PC-9 (cell line): Measurements from ENCODE around the gene AGRP. TPM values are rescaled to one million over a fixed set of nuclear protein-coding genes. Genes with fewer than 3 reads are reported as not detected.
A peak's percentile ranks its signal among the peaks of the same experiment; 100 is the strongest.

ENCODE experiments used
- Bru-seq: library from RNA; stranded (reverse); fragments of 400-500 nt; gene quantifications from one replicate; lab custom pipeline; 2021; lab: Mats Ljungman, UMichigan
- BruChase-seq, 2 experiments: library from RNA; stranded (reverse); fragments of 400-500 nt; gene quantifications; one replicate each; lab custom pipeline; 2021; lab: Mats Ljungman, UMichigan
- BruUV-seq: library from RNA; stranded (reverse); fragments of 400-500 nt; replicated peaks from 2 replicates; lab custom pipeline; 2021; lab: Mats Ljungman, UMichigan
- CTCF ChIA-PET: fragments of 300-600 bp; sonication (Branson Sonifier 250); formaldehyde crosslinking; loops from one replicate; lab custom pipeline; 2022; ENCODE audit warnings: antibody characterized with exemption; lab: Charles Lee
- POLR2A ChIA-PET: fragments of 300-600 bp; sonication (Branson Sonifier 250); formaldehyde crosslinking; loops from one replicate; lab custom pipeline; 2022; ENCODE audit warnings: antibody characterized with exemption; ENCODE audit not compliant: unreplicated experiment; lab: Charles Lee
- DNase-seq, 2 experiments: peaks; one replicate each; pipeline versions ENCODE4 v3.0.0 to v3.0.0-alpha.2; 2015 to 2022; ENCODE audit warnings: mixed read lengths in 1 of 2
- H2AFZ ChIP-seq: fragments of 200-600 bp; sonication (generic); 2 replicates; pipeline ENCODE4 v1.8.1; 2017; ENCODE audit warnings: antibody characterized with exemption
- H3F3A ChIP-seq: fragments of 200-600 bp; sonication (generic); 2 replicates; pipeline ENCODE4 v1.8.1; 2017; ENCODE audit warnings: antibody characterized with exemption, mild to moderate bottlenecking, low read depth; ENCODE audit not compliant: insufficient read depth
- H3K27ac ChIP-seq: fragments of 200-600 bp; sonication (generic); 2 replicates; pipeline ENCODE4 v1.6.1; 2016; ENCODE audit warnings: mixed run types
- H3K27me3 ChIP-seq: fragments of 200-600 bp; sonication (generic); 2 replicates; pipeline ENCODE4 v1.6.1; 2016; ENCODE audit warnings: low read depth, mixed run types; ENCODE audit not compliant: insufficient read depth
- H3K36me3 ChIP-seq: fragments of 200-600 bp; sonication (generic); 2 replicates; pipeline ENCODE4 v1.6.1; 2016; ENCODE audit warnings: low read depth, mixed run types
- H3K4me1 ChIP-seq: fragments of 200-600 bp; sonication (generic); replicated peaks from 2 replicates; pipeline ENCODE4 v1.6.1; 2016; ENCODE audit warnings: mixed run types; ENCODE audit not compliant: insufficient read depth
- H3K4me2 ChIP-seq: fragments of 200-600 bp; sonication (generic); 2 replicates; pipeline ENCODE4 v1.6.1; 2017; ENCODE audit warnings: mixed run types
- H3K4me3 ChIP-seq: fragments of 200-600 bp; sonication (generic); 2 replicates; pipeline ENCODE4 v1.6.1; 2016; ENCODE audit warnings: mixed run types
- H3K79me2 ChIP-seq: fragments of 200-600 bp; sonication (generic); 2 replicates; pipeline ENCODE4 v1.6.1; 2017; ENCODE audit warnings: low read depth, mixed run types
- H3K9me2 ChIP-seq: fragments of 200-600 bp; sonication (generic); 2 replicates; pipeline ENCODE4 v1.8.1; 2017; ENCODE audit warnings: mild to moderate bottlenecking; ENCODE audit not compliant: insufficient read depth
- H3K9me3 ChIP-seq: fragments of 200-600 bp; sonication (generic); 2 replicates; pipeline ENCODE4 v1.8.1; 2016; ENCODE audit warnings: low read depth; ENCODE audit not compliant: insufficient read depth
- H4K20me1 ChIP-seq: fragments of 200-600 bp; sonication (generic); 2 replicates; pipeline ENCODE4 v1.8.1; 2017; ENCODE audit not compliant: insufficient read depth
- CTCF ChIP-seq: fragments of 200-600 bp; sonication (generic); conservative IDR thresholded peaks from 2 replicates; pipeline ENCODE4 v1.6.1; 2017; ENCODE audit warnings: mixed run types, antibody characterized with exemption, mild to moderate bottlenecking, moderate library complexity
- EZH2 ChIP-seq: fragments of 200-600 bp; sonication (generic); IDR thresholded peaks from 2 replicates; pipeline ENCODE4 v1.8.0; 2017; ENCODE audit warnings: antibody characterized with exemption, low read depth
- intact Hi-C: fragments of 100-400 bp; cut with micrococcal nuclease; formaldehyde crosslinking; loops from one replicate; pipeline ENCODE4 v1.10.0; 2022; ENCODE audit not compliant: unreplicated experiment
- long read RNA-seq: library from polyadenylated mRNA; stranded (forward); transcript quantifications from one replicate; pipeline ENCODE4 v2.0.0, GENCODE V29; 2022
- total RNA-seq: library from RNA; stranded (reverse); gene quantifications from 2 replicates; pipeline ENCODE4 v1.2.3, GENCODE V29; 2021

Gene AGRP
- total RNA-seq (not detected in 2 replicates), Bru-seq, nascent RNA (not detected), BruChase-seq, experiment 1, labeled RNA remaining after a 2-hour chase (not detected), BruChase-seq, experiment 2, labeled RNA remaining after a 6-hour chase (not detected)
- long read RNA-seq, result 0 reads

GRCh38 chr16:67483150-67483549, at the start of gene AGRP:
Gene AGRP, minus strand, starts transcription at chr16:67483547. Its CDS starts 149 bp downstream, at chr16:67483398.
- no peaks in the 10 kb centered on the region for H3K9me3 ChIP-seq
- intact Hi-C loops, result loop anchor here (10.0 kb wide), 1 partner anchor 82 kb away; the partner anchor contains the start of gene CTCF
- H3K27ac ChIP-seq, result no peak within 1 kb of the TSS
- ChIA-PET POLR2A (no interaction called here), CTCF (no interaction called here)
- H3F3A ChIP-seq, result peaks cover 8% of the 10 kb centered on the region; the same call in 1 of the 2 replicates
- H3K79me2 ChIP-seq, result peaks cover 30% of the 10 kb centered on the region
- no peak for DNase-seq
- no TSS peak for BruUV-seq
- H2AFZ ChIP-seq, result no peak within 1 kb of the TSS
- TF ChIP-seq EZH2 (no peak), CTCF (no peak)
- H4K20me1 ChIP-seq, result peaks cover 5% of the 10 kb centered on the region; the same call in 1 of the 2 replicates
- no peak within 1 kb of the TSS for H3K4me3 ChIP-seq
- H3K36me3 ChIP-seq, result no peaks in the 10 kb centered on the region
- H3K27me3 ChIP-seq, result no peaks in the 10 kb centered on the region
- H3K4me1 ChIP-seq, result peaks cover 19% of the 10 kb centered on the region
- H3K4me2 ChIP-seq, result no peak within 1 kb of the TSS
- H3K9me2 ChIP-seq, result no peaks in the 10 kb centered on the region

- Histone ChIP-seq H3K79me2 (peaks cover 35% of the 10 kb centered on the region), H3K4me1 (peaks cover 30% of the 10 kb centered on the region), H3F3A (peaks cover 37% of the 10 kb centered on the region), H2AFZ (no peak overlapping the region), H3K4me3 (no peak overlapping the region), H4K20me1 (peaks cover 3% of the 10 kb centered on the region; the same call in 1 of the 2 replicates), H3K4me2 (peak overlapping the region; percentile 92; the same call in 1 of the 2 replicates), H3K36me3 (no peaks in the 10 kb centered on the region), H3K9me3 (no peaks in the 10 kb centered on the region), H3K27ac (no peak overlapping the region), H3K27me3 (no peaks in the 10 kb centered on the region), H3K9me2 (no peaks in the 10 kb centered on the region)
- ChIA-PET POLR2A (interaction anchor here (0.6 kb wide), 1 partner anchor 430 kb away, joined by 3 read pairs; no protein-coding TSS in a partner anchor), CTCF (interaction anchor here (0.7 to 1.4 kb wide), 2 partner anchors 10 to 41 kb away, joined by 5 to 6 read pairs; no protein-coding TSS in a partner anchor)
- intact Hi-C loops, result no loop called here
- TF ChIP-seq CTCF (no peak), EZH2 (no peak)
- BruUV-seq, result no TSS peak
- DNase-seq, result no peak
Measured at GRCh38 chr16:67531247-67531646, 47.9 kb upstream of the AGRP start.

- CTCF ChIA-PET, result no interaction called here
- Histone ChIP-seq H3K4me3 (peak overlapping the region; percentile 91), H3K79me2 (peaks cover 35% of the 10 kb centered on the region), H3K9me3 (no peaks in the 10 kb centered on the region), H3F3A (peaks cover 42% of the 10 kb centered on the region), H3K27me3 (no peaks in the 10 kb centered on the region), H4K20me1 (peaks cover 3% of the 10 kb centered on the region; the same call in 1 of the 2 replicates), H3K4me2 (peak overlapping the region; percentile 92), H3K36me3 (no peaks in the 10 kb centered on the region), H3K9me2 (no peaks in the 10 kb centered on the region), H3K27ac (no peak overlapping the region), H3K4me1 (peaks cover 40% of the 10 kb centered on the region), H2AFZ (peak overlapping the region; percentile 79)
- TF ChIP-seq EZH2, result no peak
- no peak for TF ChIP-seq CTCF
- BruUV-seq, result no TSS peak
- POLR2A ChIA-PET, result interaction anchor here (0.5 kb wide), 1 partner anchor 13 kb away, joined by 3 read pairs; no protein-coding TSS in a partner anchor
- peak in 1 of 2 experiments; percentile 61 for DNase-seq
- intact Hi-C loops, result no loop called here
Measured at GRCh38 chr16:67530013-67530939, 46.9 kb upstream of the AGRP start.
